ENCODE results near the gene PRKAR2B. TPM values are rescaled to one million over a fixed set of nuclear protein-coding genes. Genes with fewer than 3 reads are reported as not detected.

Gene PRKAR2B
- total and polyA plus RNA-seq, 8 donors, result 4.3 to 15.0 (median 11.9) TPM

DNA sequence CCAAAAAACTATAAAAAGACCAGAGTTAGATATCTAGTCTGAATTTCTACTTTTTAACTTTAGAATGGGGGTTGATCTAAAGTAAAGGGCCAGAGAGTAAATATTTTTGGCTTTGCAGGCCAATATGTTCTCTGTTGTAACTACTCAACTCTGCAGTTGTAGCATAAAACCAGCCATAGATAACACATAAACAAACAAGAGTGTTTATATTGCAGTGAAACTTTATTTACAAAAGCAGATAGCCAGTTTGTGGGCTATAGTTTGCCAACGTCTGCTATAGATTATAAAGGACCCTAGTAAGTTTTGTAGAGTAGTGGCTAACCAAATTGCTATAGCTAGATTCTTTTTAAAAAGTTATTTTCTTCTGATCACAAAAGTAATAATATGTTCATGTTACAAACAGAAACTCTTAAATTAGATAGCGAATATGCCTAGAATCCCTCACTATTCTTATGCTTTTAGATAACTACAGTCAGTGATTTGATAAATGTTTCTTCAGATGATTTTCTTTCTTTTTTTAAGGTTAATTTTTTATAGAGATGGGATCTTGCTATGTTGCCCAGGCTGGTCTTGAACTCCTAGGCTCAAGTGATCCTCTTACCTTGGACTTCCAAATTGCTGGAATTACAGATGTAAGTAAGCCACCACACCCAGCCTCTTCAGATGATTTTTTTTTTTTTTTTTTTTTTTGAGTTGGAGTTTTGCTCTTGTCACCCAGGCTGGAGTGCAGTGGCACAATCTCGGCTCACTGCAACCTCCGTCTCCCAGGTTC lies 100.7 kb downstream of the PRKAR2B start:
- intact Hi-C loops (cut with DNase I), result no loop called here
- H3K4me3 ChIP-seq, result no peak overlapping the region
- H3K9me3 ChIP-seq, result no peaks in the 10 kb centered on the region
- TF ChIP-seq, protein P1, sequence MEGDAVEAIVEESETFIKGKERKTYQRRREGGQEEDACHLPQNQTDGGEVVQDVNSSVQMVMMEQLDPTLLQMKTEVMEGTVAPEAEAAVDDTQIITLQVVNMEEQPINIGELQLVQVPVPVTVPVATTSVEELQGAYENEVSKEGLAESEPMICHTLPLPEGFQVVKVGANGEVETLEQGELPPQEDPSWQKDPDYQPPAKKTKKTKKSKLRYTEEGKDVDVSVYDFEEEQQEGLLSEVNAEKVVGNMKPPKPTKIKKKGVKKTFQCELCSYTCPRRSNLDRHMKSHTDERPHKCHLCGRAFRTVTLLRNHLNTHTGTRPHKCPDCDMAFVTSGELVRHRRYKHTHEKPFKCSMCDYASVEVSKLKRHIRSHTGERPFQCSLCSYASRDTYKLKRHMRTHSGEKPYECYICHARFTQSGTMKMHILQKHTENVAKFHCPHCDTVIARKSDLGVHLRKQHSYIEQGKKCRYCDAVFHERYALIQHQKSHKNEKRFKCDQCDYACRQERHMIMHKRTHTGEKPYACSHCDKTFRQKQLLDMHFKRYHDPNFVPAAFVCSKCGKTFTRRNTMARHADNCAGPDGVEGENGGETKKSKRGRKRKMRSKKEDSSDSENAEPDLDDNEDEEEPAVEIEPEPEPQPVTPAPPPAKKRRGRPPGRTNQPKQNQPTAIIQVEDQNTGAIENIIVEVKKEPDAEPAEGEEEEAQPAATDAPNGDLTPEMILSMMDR (IDR thresholded peaks at IDR 0.05), result no peak
- no peak for DNase-seq
- H3K36me3 ChIP-seq, result no peaks in the 10 kb centered on the region
- no peaks in the 10 kb centered on the region for H3K27me3 ChIP-seq
- ATAC-seq, result no peak
- H3K4me1 ChIP-seq, result peaks cover 0 to 8% of the 10 kb centered on the region in 2 donors
- H3K27ac ChIP-seq, result no peak overlapping the region

DNA sequence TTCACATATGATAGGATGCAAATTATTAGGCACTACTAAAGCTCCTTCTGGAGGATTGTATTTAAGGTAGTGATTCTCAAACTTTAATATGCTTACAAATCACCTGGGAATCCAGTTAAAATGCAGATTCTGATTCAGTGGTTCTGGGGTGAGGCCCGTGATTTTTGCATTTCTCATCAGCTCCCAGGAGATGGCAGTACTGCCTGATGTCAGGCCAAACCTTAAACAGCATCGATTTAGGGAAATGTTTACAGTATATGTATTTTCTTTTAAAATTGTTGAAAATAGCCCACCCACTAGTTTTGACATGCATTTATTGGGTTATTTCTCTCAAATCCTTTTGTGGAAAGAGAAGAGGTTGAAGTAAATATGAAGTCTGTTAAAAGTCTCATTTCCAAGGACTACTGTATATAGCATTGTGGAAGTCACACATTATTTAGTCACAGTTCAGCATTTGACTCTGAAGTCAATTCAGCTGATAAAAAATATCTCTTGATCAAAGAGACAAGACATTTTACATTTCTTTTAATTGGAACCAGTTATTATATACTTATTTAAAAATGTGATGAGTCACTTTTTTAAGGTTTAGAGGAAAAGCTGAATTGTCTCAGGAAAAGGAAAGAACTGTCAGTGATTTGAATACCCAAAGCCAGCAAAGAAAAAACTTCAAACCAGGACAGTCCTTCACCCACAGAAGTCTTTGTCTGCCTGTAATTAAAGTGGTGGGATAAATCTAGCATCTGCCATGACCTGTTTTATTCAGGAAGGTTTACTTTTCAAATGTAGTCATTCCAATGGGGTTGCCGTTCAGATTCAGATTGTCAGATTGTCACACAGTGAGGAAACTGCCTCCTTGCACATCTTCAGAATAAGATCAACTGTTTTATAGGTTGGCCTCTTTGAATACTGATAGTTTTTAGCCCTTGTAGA lies 103.2 kb downstream of the PRKAR2B start:
- Histone ChIP-seq H3K27me3 (no peaks in the 10 kb centered on the region), H3K9me3 (no peaks in the 10 kb centered on the region), H3K27ac (no peak overlapping the region), H3K36me3 (no peaks in the 10 kb centered on the region), H3K4me1 (peaks cover 0 to 8% of the 10 kb centered on the region in 2 donors), H3K4me3 (no peak overlapping the region)
- TF ChIP-seq, protein P1 (IDR thresholded peaks at IDR 0.05), result peak; percentile 47 to 61
- DNase-seq (peak in 1 of 4 donors; percentile 50), ATAC-seq (peak; percentile 92)
- intact Hi-C loops (cut with DNase I), result no loop called here

DNA sequence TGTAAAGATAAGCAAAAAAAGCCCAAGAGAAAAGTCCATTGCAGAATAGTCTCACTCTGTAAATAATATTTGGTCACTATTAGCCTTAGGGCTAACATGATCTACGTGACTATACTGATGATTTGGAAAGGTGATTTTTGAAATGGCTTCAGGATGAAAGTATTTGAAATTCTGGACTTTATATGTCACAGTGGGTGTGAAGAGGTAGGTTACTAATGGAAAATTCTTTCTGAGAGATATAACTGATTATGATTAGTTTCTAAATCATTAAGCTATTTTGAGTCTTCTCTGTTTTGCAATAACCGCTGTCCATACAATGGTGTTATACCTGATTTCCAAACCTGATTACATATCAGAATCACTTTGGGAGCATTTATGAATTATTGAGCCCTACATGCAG lies 104.2 kb downstream of the PRKAR2B start:
- TF ChIP-seq, protein P1 (IDR thresholded peaks at IDR 0.05), result no peak
- no peak for DNase-seq
- intact Hi-C loops (cut with DNase I), result no loop called here

GRCh38 chr7:107149863-107150262 lies 105.4 kb downstream of the PRKAR2B start:
- Histone ChIP-seq H3K36me3 (no peaks in the 10 kb centered on the region), H3K9me3 (no peaks in the 10 kb centered on the region), H3K4me1 (peaks cover 0 to 8% of the 10 kb centered on the region in 2 donors), H3K4me3 (no peak overlapping the region), H3K27ac (no peak overlapping the region), H3K27me3 (no peaks in the 10 kb centered on the region)
- DNase-seq (no peak), ATAC-seq (no peak)
- intact Hi-C loops (cut with DNase I), result loop anchor here in 1 of 2 donors (10.0 kb wide), 1 partner anchor 205 kb away; no protein-coding TSS in a partner anchor
- TF ChIP-seq, protein P1 (IDR thresholded peaks at IDR 0.05), result no peak

More for the DNA sequence above, 104.2 kb downstream of the PRKAR2B start:
- Histone ChIP-seq H3K36me3 (no peaks in the 10 kb centered on the region), H3K4me1 (peaks cover 0 to 8% of the 10 kb centered on the region in 2 donors), H3K27me3 (no peaks in the 10 kb centered on the region), H3K27ac (no peak overlapping the region), H3K9me3 (no peaks in the 10 kb centered on the region), H3K4me3 (no peak overlapping the region)
- ATAC-seq, result no peak
